DND-41 (cell line): ENCODE measurements around the gene ZSWIM4.

ENCODE experiments used
- CTCF ChIP-seq: IDR thresholded peaks from 2 replicates; pipeline ENCODE4 v1.5.1; 2012; ENCODE audit warnings: borderline replicate concordance, low read length, moderate library complexity, mild to moderate bottlenecking; ENCODE audit not compliant: poor library complexity, severe bottlenecking; ENCODE audit errors: extremely low read depth
- EZH2 ChIP-seq: IDR thresholded peaks from 3 replicates; pipeline ENCODE4 v1.6.1; 2012; ENCODE audit warnings: borderline replicate concordance, low read depth, mild to moderate bottlenecking, moderate library complexity, low read length, inconsistent platforms; ENCODE audit not compliant: severe bottlenecking

DNA sequence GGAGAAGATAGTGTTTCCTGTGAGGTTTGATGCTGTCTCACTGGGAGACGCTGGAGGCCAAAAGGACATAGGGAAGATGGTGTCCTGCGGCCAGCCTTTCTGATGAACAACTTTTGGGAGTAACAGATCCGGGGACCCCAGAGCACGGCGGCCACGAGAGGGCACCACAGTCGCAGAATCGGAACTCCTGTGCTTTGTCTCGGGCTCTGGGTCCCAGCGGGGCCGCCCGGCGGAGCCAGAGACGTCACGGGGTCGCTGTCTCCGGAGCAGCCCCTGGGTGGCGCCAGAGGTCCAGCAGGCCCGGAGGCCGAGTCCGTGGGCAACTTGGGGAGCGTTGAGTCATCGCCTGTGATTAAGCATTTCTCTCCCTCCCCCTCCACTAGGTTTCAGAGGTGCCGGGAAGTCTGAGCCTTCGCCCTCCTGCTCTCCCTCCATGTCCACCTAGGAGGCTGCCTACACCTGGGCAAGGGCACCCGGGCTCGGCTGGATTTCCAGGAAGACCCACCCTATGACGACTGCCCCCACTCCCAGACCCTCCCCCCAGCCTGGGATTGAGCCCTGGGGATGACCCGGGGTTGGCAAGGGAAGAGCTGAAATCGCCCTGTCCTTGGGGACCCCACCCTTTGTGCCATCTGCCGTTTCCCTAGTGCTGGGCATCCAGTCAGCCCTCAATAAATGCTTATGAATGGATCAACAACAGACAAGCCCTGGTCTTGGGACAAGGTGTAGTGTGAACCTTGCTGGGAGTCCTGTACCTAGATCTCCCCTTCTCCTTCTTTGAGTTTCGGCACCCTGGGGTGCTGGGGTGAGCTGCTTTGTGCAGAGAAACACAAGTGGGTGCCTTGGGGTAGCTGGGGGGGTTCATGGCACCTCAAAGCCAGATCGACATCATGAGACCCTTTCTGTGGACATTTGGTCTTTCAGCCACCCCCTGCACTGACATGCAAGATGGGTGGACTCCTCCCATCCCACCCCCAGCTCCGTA, 85.1 kb downstream of the ZSWIM4 start:
- no peak for TF ChIP-seq EZH2
- TF ChIP-seq CTCF = peak; percentile 99
